HG02759 (cell line): ENCODE results near the gene GCC2.
"Not testable (repeated sequence)": the region's sequence is repeated elsewhere in the genome, so short reads cannot be mapped to it uniquely, and the experiment has no call there.

Source experiments
- ATAC-seq: cut with Tn5 transposase; IDR thresholded peaks from one replicate; pipeline ENCODE4 v1.9.1; 2021; ENCODE audit warnings: mild to moderate bottlenecking, moderate library complexity; ENCODE audit not compliant: unreplicated experiment

The GCC2 gene

GRCh38 chr2:108448678-108449409, at the start of gene GCC2:
Gene GCC2 (plus strand): TSS chr2:108449206. CDS start chr2:108449275, 69 bp downstream.
- ATAC-seq = peak; percentile 99

GRCh38 chr2:108399479-108399878, 49.5 kb upstream of the GCC2 start:
- ATAC-seq = no peak

- no peak for ATAC-seq
Observed at GRCh38 chr2:108401800-108402199, 47.2 kb upstream of the GCC2 start.

- no peak for ATAC-seq
Observed at GRCh38 chr2:108403494-108403893, 45.5 kb upstream of the GCC2 start.

GRCh38 chr2:108404784-108405397, 44.1 kb upstream of the GCC2 start:
- ATAC-seq = no peak

GRCh38 chr2:108407864-108408729, 40.9 kb upstream of the GCC2 start:
- ATAC-seq = no peak

- no peak for ATAC-seq
Observed at GRCh38 chr2:108409768-108410167, 39.2 kb upstream of the GCC2 start.

- ATAC-seq = no peak
Observed at GRCh38 chr2:108412995-108413710, 35.9 kb upstream of the GCC2 start.

GRCh38 chr2:108413711-108414095, 35.3 kb upstream of the GCC2 start:
- no peak for ATAC-seq

- no peak for ATAC-seq
Observed at GRCh38 chr2:108414256-108414876, 34.6 kb upstream of the GCC2 start.

GRCh38 chr2:108414945-108415344, 34.1 kb upstream of the GCC2 start:
- ATAC-seq = no peak

- no peak for ATAC-seq
Observed at GRCh38 chr2:108417254-108417653, 31.8 kb upstream of the GCC2 start.

- ATAC-seq = no peak
Observed at GRCh38 chr2:108418416-108418815, 30.6 kb upstream of the GCC2 start.

GRCh38 chr2:108423067-108423466, 25.9 kb upstream of the GCC2 start:
- no peak for ATAC-seq

GRCh38 chr2:108423502-108424251, 25.3 kb upstream of the GCC2 start:
- no peak for ATAC-seq

GRCh38 chr2:108428286-108429009, 20.6 kb upstream of the GCC2 start:
- ATAC-seq = no peak

- not testable (repeated sequence) for ATAC-seq
Observed at GRCh38 chr2:108435578-108435977, 13.4 kb upstream of the GCC2 start.

GRCh38 chr2:108436976-108437375, 12.0 kb upstream of the GCC2 start:
- no peak for ATAC-seq

GRCh38 chr2:108441712-108442111, 7.3 kb upstream of the GCC2 start:
- no peak for ATAC-seq
